Measurements from ENCODE around the gene GHR.

Gene GHR

DNA sequence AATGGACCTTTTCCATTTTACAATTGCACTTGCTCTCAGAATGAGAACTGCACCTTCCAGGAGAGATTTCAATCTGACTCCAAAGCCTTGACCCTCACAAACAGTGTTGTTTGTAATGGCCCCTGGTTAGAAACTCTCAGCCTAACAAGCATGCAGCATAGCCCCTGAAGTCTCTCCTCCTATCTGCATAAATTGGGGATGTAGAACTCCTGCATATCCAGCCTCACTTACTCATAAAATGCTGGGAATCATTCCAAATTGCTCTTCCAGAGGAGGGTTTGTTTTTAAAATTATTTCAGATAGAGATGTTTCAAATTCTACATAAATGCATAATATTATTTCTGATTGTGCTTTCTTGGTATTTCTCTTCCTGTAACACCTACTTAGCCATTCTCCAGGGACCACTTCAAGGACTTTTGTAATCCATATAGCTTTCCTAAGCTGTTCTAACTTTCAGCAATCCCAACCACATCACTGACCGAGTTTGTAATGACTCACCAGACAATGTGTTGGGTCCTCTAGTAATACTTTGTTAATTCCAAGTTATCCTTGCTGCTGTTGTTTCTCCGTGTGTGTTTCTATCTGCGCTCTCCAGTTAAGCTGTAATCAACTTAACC, 189.6 kb downstream of the GHR start:
- no peak for DNase-seq

DNA sequence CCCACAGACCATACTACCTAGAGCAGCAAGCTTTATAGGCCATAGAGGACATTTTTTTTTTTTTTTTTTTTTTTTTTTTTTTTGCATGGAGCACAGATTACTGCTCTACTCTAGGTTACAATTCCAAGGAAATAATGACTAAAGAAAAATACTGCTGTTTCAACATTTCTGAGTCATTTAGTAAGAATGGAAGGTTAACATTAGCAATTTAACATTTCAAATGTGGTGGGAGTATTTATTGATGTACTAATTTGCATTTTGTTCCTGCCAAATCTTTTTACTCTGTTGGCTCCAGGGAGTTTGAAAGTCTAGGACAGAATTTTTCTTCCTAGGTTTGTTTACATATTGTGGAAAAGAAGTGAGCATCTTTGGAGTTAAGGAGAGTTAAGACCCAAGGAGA, 191.3 kb downstream of the GHR start:
- no peak for DNase-seq

DNA sequence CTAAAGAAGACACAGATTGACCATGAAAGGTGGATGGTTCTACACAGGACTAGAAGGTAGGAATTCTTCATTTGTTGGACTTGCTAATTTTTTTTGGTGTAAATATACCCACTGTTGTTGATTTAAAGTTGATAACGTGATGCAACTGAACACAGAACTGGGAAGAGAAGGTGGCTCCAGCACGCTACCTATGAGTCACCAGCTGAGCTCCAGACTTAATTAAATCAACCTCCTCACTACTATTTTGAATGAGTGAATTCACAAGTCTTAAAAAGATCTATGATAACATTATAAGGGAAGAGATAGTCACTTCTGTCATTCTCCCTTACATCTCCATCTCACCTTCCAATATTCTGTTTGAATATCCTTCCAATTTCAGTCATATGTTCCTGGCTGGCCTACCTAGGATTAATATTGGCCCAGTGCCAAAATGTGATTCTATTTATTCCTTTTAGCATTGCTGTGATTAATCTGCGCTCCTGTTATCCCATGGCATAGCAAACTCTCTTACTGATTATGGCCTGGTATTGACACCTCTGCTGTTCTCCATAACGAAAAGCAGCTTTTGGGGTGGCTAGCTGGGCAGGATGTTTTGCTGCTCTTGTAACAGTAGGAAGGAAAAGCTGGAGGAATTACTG, 197.5 kb downstream of the GHR start:
- DNase-seq, result no peak

DNA sequence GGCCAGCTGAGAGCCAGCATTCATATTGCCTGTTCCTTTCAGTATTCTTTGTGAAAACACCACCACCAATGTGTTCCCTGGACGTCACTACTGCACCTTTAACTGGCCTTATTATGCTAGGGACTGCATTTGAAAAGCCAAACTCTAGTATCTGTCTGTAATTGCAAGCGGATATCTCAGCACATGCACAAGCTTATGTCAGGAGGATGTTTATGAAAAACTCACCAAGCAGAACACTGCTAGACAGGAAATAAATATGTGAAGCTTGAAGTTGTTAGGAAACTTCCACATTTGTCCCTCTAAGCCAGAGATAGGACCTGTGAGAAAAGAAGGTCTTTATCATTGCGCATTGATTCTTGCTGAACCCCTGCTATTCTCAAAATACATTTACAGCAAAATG, 198.0 kb downstream of the GHR start:
- DNase-seq, result no peak

DNA sequence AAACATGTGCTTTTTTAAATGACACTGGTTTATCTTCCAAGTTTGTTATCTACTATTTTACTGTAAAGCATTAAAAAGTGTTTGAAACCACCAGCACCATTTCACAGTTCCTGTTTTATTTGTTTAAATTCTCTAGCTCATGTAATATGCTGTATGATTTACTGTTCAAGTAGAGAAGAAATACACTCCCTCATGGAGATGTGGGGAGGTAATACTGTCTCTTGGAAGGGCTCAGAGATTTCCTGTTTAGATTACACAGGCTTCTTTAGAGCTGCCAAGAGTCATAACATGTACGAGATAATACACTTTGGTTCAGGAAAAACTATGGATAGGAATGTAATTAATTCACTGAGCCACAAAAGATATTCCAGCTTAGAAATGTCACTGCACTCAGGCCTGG, 198.4 kb downstream of the GHR start:
- no peak for DNase-seq

DNA sequence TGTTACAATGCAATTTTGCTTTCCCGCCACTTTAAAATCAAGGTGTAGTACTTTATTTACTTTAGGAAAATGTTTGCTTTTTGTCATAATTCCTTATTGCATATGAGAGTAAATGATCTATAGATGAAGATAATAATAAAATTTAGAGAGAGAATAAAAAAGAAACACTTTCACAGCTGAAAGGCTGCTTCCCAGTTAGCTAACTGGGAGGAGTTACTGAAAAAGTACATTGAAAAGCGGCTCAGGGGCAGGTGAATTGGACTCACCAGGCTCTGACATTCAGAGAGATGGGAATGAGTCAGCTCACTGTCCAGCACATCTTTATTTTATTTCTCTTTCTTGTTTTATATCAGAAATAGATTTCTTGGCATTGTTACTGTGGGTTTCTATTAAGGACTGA, 201.7 kb downstream of the GHR start:
- no peak for DNase-seq

DNA sequence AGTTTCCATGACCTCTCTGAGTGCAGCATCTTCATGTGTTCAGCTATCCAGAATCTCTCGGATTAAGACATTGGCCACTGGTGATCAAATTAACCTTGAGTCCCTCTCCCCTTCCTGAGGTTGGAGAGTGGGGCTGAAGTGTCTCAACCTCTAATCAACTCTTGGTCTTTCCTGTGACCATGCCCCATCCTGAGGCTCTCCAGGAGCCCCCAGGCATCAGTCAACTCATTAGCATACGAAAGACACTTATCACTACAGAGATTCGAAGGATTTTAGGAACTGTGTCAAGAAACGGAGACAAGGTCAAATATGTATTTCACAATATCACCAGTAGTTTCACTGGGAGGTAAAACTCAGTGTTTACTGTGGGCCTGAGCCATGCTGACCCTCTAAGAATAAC, 203.2 kb downstream of the GHR start:
- no peak for DNase-seq

DNA sequence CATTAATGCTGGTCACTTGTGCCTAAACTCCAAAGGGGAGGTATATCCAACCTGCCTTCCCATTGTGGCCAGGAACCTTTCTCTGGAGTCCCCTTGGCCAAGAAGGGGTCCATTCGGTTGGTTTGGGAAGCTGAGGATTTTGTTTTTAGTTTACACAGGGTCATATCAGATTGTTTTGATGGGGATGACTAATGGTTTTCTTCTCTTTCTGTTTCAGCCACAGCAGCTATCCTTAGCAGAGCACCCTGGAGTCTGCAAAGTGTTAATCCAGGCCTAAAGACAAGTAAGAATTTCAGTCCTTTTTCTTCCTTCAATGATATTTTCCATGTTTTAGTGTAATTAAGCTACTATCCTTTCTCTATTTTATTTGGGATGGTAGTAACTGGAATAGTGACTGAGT, 205.6 kb downstream of the GHR start:
- DNase-seq, result no peak

DNA sequence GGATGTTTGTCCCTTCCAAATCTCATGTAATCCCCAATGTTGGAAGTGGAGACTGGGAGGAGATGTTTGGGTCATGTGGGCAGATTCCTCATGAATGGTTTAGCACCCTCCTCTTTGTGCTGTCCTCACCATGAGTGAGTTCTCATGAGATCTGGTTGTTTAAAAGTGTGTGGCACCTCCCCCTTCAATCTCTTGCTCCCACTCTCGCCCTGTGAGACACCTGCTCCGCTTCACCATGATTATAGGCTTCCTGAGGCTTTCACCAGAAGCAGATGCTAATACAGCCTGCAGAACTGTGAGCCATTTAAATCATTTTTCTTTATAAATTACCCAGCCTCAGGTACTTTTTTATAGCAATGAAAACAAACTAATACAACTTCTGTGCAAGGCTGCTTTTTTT, 206.0 kb downstream of the GHR start:
- DNase-seq, result no peak

DNA sequence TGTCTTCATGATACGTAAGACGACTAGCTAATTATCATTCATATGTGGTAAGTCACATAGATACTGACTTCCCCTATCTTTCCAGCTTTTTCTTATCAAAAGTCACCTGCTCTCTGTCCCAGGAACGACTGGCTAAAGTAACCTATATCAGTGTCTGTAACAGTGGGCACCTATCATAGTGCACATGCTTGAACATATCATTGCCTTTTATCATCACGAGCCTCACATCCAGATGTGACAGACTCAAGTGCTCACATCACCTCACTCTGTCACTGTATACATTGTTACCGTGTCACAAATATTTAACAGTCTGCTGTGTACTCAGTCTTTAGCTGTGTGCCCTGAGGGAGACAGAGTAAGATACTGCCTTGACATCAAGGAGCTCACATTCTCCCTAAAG, 208.0 kb downstream of the GHR start:
- no peak for DNase-seq

DNA sequence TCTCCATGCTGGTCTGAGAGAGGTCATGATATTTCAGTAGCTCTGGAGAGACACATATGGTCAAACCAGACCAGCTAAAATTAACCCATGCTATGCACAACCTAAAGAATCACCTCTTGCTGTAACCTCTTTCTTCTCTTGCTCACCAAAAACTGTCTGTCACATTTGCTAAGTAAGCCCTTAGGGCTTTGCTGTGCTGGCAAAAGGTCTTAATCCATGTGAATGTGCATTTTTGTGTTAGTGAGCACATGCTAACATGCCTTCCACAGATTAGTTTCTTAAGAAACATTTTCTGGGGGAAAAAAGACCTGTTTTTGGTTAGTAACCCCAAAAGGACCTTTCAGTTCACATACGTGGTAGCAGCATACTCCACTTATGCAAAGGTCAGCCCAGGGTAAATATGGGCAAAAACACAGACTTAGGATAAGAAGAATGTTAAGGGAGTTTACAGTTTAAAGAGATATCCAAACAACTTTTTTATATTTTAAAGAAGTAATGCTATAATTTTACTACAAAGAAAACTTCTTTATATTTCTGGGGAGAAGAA, 209.2 kb downstream of the GHR start:
- no peak for DNase-seq

DNA sequence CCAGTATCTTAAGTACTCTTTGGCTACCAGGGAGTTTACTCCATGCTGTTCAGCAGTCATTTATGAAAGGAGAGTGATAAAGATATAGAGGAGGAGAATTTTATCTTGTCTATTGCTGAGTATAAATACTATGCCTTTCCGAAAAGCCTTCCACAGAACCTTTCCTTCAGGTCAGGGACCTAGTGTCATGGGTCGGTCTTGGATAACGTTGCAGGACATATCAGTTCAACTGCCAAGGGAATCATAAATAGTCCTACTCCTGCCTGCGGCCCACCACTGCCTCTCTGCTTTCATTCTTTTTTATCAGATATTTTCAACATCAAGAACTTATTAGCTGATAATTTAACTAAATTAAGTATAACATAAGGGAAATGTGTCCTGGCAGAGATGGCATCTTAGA, 211.3 kb downstream of the GHR start:
- no peak for DNase-seq

DNA sequence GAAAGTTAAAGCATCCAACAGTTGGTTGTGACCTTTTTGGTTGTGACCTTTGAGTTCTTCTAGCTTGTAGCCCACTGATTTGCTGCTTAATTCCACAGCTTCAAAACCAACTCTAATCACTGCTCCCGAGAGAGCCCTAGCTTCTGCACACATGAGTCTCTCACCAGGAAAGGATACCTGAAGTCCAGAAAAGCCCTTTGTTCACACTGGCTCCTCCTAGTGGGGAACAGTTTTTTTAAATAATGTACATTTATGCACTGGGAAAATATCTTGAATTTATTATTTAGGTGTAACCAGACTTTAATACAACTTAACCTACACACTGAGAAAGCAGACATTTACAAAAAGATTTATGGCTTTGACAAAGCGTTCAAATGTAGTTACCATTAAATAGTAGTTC, 213.2 kb downstream of the GHR start:
- no peak for DNase-seq

DNA sequence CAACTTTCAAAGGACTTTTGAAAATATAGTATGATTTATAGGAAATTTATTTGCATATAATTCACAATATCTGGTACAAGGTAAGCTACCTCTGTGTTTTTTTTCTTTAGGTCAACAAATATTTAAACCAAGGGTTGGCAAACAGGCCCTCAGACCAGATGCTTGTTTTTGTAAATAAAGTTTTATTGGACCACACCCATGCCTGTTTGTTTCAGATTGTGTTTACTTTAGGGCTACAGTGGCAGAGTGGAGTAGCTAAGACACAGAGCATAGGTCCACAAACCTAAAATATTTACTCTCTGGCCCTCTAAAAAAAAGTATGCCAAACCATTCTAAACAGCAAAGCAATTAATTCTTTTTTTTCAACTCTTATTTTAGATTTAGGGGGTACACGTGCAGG, 213.7 kb downstream of the GHR start:
- DNase-seq, result no peak

DNA sequence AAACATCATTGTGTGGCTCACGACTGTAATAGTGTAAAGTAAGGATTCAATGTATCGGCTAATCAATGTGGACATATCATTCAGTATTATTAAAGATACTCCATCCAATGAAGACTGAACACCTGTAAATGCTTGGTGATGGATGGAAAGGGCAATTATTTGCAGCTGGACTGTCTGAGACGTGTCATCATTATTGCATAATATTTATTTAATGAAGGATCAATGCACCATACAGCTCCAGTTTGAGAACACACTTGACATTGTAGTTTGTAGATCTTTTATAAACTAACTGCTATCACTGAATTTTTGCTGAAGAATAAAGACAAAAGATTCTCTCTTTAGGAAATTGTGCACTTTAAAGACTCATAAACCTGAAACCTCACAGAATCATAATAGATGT, 215.7 kb downstream of the GHR start:
- no peak for DNase-seq

DNA sequence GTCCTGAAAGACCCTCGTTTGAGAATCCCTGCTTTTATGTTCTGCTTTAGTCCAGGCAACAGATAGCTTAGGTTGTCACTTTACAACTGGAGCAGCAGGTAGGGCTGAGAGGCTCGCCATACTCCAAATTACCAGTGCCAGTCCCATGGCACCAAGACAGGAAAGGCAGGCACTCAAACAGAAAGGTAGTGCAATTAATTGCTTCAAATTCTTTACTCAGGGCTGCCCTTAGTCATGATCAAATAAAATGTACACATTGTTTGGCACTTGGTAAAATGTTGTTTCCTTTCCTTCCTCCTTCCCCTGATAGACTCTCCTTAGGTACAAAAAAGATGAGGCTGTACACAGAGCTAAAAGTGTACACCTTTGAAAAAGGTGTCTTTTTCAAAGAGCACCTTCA, 217.6 kb downstream of the GHR start:
- no peak for DNase-seq

DNA sequence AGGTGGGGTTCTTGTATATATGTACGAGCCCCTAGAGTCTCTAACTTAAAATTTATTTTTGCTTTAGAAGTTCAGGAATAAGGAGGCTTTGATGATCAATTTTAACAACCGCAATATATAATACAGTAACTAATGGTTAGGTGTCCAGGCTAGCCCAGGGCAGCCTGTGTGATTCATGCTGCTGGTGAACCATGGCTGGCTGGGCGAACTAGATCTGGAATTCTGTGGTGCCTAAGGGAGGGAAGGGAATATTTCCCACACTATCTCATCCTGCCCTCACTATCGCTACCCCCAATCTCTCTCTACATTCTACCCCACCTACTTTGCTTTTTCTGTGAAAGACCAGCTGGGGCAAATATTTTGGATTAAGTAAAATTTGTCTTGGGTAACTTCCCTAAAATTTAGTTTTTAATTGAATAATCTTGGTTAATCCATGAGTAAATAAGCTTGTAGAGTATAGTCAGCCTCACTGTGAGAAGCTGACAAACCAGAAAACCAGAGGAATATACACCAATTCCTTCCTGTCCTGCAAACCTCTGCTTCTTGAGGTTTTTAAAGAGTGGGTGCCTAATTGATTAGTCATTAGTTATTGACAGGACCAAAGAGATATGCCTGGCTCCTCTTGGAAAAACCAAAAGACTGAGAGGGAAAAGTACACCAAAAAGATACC, 218.2 kb downstream of the GHR start:
- no peak for DNase-seq

DNA sequence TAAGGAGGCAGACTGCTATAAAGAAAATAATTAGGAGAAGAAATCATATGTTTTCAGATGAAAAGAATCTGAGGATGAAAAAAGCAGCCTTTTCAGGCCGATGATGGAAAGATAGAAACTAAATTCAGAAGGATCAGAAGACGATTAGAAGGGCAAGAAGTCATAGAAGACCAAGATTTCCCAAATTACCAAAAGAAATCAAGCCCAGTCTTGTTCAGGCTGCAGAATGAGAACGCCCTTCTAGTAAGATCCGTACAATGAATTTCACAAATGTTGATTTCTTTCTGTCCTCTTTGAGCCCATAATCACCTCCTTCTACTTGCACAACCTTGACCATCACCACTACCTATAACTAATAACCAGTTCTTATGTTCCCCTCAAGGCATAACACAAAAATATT, 218.8 kb downstream of the GHR start:
- DNase-seq, result no peak

DNA sequence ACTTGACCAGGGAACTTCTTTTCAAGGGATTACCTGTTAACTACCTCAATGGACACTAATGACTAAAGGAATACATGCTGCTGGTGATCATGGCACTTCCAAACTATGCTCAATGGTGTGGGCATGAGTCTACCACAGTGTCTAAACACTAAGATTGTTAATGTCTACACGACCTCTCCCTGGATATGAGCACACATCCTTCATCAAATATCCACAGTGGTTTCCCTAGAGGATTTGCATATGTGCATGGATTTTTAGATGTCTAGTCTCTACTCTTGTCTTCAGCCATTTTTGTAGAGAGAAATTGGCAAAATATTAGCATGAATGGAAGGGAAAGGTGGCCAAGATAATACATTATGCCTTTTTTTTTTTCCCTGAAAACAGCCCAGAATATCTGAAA, 220.1 kb downstream of the GHR start:
- DNase-seq, result no peak

DNA sequence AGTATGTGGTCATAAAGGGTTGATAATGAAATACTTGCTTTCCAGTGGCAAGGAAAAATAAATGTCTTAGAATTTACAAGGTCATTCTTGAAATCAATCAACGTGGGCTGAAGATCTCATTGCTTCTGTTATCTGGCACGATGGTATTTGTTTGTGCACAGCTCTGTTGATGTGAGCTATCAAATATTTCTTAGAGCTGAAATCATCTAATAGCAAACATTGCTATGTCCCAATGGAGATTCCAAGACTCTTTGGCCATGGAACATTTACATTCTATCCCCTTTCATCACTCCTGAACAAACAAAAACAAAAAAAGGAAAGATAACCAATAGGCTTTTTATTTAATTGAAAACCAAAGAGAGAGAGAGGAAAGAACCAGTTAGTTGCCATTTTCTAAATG, 221.9 kb downstream of the GHR start:
- no peak for DNase-seq

DNA sequence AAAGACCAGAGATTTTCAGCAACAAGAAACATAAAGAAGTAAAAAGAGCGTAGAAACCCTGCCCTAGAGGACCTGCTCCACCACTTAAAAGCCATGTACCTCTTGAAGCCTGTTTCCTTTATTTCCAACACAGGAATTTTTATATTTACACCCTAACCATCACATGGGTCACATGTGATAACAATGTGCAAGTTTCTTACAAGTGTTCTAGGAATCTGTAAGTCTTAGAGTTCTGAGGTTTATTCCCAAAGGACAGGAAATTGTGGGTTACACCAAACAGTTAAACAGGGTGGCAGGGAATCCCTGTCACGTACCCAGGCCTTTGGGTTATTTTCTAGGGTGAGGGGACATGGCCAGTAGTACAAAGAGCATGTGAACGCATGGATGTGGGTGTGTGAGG, 224.8 kb downstream of the GHR start:
- no peak for DNase-seq

DNA sequence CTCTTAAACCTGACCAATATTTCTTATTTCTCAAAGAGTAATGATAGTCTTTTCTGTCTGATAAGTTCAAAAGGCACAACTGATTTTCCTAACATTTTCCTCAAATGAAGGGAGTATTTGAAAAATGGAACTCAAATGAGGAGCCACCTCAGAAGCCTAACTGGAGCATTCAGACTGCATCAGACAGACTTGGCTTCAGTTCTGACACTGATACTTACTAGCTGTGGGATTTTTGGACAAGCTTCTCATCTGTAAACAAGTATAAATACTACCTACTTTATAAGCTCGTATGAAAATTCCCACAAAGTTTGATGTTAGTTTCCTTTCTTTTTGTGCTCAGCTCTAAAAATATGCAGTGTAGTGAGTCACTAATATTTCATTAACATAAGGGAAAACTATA, 225.7 kb downstream of the GHR start:
- no peak for DNase-seq

DNA sequence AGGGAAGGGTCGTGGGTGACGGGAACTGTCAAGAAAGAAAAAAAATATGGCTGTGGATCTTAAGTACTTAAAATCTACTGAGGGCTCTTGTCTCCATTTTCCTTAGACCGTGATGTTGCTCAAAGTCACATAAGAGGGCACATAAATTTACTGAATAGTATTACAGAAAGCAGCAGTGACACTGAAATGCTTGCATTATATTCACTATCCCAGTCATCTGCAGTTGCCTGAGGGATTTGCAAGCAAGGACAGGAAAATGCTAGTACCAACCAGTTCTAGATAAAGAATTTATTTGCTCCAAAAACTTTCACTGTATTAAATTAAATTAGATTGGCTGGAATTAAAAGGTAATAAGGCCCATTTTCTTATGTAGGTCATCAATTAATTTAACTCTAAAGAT, 226.8 kb downstream of the GHR start:
- DNase-seq, result no peak

DNA sequence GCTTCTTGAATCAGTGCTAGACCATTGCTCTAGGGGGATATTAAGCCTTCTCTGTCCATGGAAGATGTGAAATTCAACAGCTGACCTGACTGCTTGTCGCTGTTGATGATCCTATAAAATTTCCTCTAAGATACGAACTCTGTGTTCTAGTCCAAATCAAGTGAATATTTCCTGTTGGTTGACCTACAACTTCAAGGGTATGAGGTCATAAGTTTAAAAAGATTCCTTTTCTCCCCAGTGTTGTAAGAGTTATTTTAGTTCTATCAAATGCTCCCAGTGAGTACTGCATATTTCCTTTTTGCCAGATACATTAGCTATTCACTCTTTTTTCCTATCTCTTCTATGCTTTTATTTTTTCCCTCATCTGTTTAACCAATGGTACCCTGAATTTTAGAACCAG, 230.5 kb downstream of the GHR start:
- DNase-seq, result no peak

DNA sequence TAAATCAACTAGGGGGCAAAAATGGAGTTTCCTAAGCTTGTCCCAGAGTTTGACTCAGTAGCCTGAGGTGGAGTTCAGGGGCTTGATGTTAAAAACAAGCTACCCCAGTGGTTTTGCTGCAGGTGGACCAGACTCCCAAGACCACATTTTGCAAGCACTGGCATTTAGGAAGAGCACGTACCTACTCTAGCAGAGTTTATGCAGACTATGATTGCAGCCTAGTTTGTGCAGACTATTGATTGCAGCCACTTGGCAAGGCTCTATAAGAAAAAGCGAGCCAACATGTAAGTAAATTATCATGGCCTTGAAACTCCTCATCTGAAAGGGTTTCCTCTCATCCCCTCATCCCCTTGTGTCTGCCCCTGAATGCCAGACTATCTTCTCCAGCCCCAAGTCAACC, 231.4 kb downstream of the GHR start:
- DNase-seq, result no peak
